ENCODE results near the gene FBXO21. TPM values are rescaled to one million over a fixed set of nuclear protein-coding genes. Genes with fewer than 3 reads are reported as not detected.
A peak's percentile ranks its signal among the peaks of the same experiment; 100 is the strongest.
"Not testable (repeated sequence)": the region's sequence is repeated elsewhere in the genome, so short reads cannot be mapped to it uniquely, and the experiment has no call there.

The FBXO21 gene
- total RNA-seq, 1 experiment from 2014 or later = 68.9 TPM

GRCh38 chr12:117124421-117125271 lies 65.6 kb downstream of the FBXO21 start:
- H3K9me3 ChIP-seq (replicated peaks) = no peaks in the 10 kb centered on the region; the same call in 1 of the 2 replicates
- no peak for DNase-seq

GRCh38 chr12:117121441-117121840 lies 68.8 kb downstream of the FBXO21 start:
- no peaks in the 10 kb centered on the region for H3K4me1 ChIP-seq
- H3K9me3 ChIP-seq (replicated peaks) = no peaks in the 10 kb centered on the region
- no peaks in the 10 kb centered on the region for H3K27me3 ChIP-seq
- H3K27ac ChIP-seq = no peak overlapping the region
- H3K4me3 ChIP-seq = no peak overlapping the region
- H3K36me3 ChIP-seq = no peaks in the 10 kb centered on the region
- DNase-seq = no peak

More at GRCh38 chr12:117124421-117125271, 65.6 kb downstream of the FBXO21 start:
- Histone ChIP-seq H3K36me3 (no peaks in the 10 kb centered on the region), H3K27me3 (no peaks in the 10 kb centered on the region), H3K4me1 (no peaks in the 10 kb centered on the region), H3K27ac (no peak overlapping the region), H3K4me3 (no peak overlapping the region)

GRCh38 chr12:117120787-117121186 lies 69.5 kb downstream of the FBXO21 start:
- Histone ChIP-seq H3K27me3 (no peaks in the 10 kb centered on the region), H3K36me3 (no peaks in the 10 kb centered on the region), H3K4me1 (no peaks in the 10 kb centered on the region), H3K27ac (no peak overlapping the region), H3K4me3 (no peak overlapping the region), H3K9me3 (replicated peaks) (no peaks in the 10 kb centered on the region)
- no peak for DNase-seq

DNA sequence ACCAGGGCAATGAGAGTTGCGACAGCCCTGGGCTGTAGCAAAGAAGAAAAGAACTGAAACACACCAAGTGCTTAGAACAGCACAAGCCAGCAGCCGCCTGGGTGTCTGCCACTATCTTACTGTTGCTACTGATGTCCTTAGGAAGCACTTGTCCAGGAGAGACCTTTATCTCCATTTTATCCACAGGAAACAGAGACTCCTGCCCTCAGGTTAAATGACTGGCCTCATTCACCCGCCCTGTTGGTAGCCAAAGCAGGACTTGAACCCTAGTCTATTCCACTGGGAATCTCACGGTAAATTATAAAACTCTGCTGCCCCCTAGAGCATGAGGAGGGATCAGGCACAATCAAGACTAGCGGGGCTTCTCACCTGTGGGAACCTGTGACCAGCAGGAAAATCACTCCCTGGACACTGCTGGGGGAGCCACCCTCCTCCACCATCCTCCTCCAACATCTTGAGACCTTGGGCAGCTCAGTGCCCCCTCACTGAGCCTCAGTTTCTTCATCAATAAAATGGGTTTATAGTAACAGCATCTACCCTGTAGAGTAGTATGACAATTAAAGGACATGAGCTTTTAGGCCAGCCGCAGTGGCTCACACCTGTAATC lies 70.6 kb downstream of the FBXO21 start:
- no peaks in the 10 kb centered on the region for H3K4me1 ChIP-seq
- no peaks in the 10 kb centered on the region for H3K9me3 ChIP-seq (replicated peaks)
- peak; percentile 14 to 60 for DNase-seq
- H3K4me3 ChIP-seq = no peak overlapping the region
- H3K36me3 ChIP-seq = no peaks in the 10 kb centered on the region
- H3K27me3 ChIP-seq = no peaks in the 10 kb centered on the region
- H3K27ac ChIP-seq = no peak overlapping the region

GRCh38 chr12:117118838-117119591 lies 71.3 kb downstream of the FBXO21 start:
- H3K27me3 ChIP-seq = no peaks in the 10 kb centered on the region

GRCh38 chr12:117114784-117115183 lies 75.5 kb downstream of the FBXO21 start:
- no peak for DNase-seq
- H3K27me3 ChIP-seq = no peaks in the 10 kb centered on the region
- no peak overlapping the region for H3K4me3 ChIP-seq
- H3K36me3 ChIP-seq = no peaks in the 10 kb centered on the region
- no peaks in the 10 kb centered on the region for H3K9me3 ChIP-seq (replicated peaks)
- no peaks in the 10 kb centered on the region for H3K4me1 ChIP-seq
- H3K27ac ChIP-seq = no peak overlapping the region

More at GRCh38 chr12:117118838-117119591, 71.3 kb downstream of the FBXO21 start:
- Histone ChIP-seq H3K27ac (no peak overlapping the region), H3K36me3 (no peaks in the 10 kb centered on the region), H3K4me1 (no peaks in the 10 kb centered on the region), H3K9me3 (replicated peaks) (no peaks in the 10 kb centered on the region), H3K4me3 (no peak overlapping the region)
- DNase-seq = no peak

DNA sequence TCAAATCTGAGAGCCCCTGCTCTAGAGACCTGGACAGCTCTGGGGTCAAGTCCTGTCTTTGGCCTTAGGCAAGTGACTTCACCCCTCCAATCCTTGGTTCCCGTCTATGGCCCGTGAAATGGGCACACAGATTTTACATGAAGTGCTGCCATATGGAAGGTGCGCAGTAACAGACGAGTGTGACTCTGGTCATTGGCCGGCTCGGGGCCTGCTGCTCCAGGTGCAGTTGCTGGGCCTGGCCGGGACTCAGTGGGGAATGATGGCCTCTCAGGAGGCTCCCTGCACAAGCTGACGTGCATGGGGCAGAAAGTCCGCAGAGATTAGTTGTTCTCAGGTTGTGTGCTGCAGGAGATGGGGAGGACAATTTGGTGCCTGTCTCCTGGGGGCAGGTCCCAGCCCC lies 77.0 kb downstream of the FBXO21 start:
- no peaks in the 10 kb centered on the region for H3K27me3 ChIP-seq
- no peak overlapping the region for H3K4me3 ChIP-seq
- DNase-seq = no peak
- no peak overlapping the region for H3K27ac ChIP-seq
- no peaks in the 10 kb centered on the region for H3K9me3 ChIP-seq (replicated peaks)
- no peaks in the 10 kb centered on the region for H3K36me3 ChIP-seq
- H3K4me1 ChIP-seq = no peaks in the 10 kb centered on the region

GRCh38 chr12:117111821-117112595 lies 78.3 kb downstream of the FBXO21 start:
- Histone ChIP-seq H3K9me3 (replicated peaks) (no peaks in the 10 kb centered on the region), H3K27ac (no peak overlapping the region), H3K27me3 (no peaks in the 10 kb centered on the region), H3K36me3 (no peaks in the 10 kb centered on the region), H3K4me3 (no peak overlapping the region), H3K4me1 (no peaks in the 10 kb centered on the region)
- DNase-seq = peak in 1 of 2 experiments; percentile 17

DNA sequence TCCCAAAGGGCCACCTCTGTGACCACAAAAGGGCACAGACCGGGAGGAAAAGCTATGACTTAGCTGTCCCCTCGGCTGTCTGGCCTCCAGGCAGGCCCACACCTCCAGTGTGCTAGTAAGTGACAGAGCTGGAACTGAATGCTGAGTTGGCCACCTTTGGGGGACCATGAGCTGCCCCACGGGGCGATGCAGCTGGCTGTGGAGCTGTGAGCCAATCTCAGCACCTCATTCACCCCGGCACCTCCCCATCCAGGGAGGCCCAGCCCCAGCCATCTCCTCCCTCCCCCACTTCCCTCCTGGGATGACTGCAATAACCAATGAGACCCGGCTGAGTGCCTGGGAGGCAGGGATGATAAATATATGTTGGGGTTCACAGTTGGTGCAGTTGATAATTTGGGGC lies 78.9 kb downstream of the FBXO21 start:
- Histone ChIP-seq H3K27ac (no peak overlapping the region), H3K9me3 (replicated peaks) (no peaks in the 10 kb centered on the region), H3K4me1 (no peaks in the 10 kb centered on the region), H3K27me3 (no peaks in the 10 kb centered on the region), H3K4me3 (no peak overlapping the region), H3K36me3 (no peaks in the 10 kb centered on the region)
- DNase-seq = peak in 1 of 2 experiments; percentile 13

DNA sequence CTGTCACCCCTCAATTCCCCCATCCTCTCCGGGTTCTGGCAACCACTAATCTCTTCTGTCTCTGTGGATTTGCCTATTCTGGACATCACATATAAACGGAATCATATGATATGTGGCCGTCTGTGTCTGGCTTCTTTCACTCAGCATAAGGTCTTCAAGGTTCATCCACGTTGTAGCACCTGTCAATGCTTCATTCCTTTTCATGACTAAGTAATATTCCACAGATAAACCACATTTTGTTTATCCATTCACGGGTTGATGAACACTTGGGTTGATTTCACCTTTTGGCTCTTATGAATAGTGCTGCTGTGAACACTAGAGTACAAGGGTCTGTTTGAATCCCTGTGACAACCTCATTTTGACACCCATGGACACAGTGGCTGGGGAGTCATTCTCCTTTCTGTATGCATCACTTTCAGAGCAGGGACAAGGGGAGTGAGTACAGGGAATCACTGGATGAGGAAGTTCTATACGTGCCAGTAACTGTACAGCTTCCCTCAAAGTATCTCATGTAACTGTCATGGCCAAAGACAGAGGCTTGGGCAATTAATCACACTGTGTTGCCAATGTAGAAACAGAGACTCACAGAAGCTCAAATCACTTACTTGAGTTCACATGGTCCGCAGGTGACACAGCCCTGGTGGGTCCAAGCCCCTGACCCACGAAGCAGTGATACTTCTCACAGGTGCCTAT lies 80.2 kb downstream of the FBXO21 start:
- Histone ChIP-seq H3K9me3 (replicated peaks) (no peaks in the 10 kb centered on the region), H3K27me3 (no peaks in the 10 kb centered on the region), H3K27ac (no peak overlapping the region), H3K4me1 (no peaks in the 10 kb centered on the region), H3K4me3 (no peak overlapping the region), H3K36me3 (no peaks in the 10 kb centered on the region)
- DNase-seq = no peak

- H3K36me3 ChIP-seq = no peaks in the 10 kb centered on the region
- no peaks in the 10 kb centered on the region for H3K27me3 ChIP-seq
- H3K27ac ChIP-seq = no peak overlapping the region
- DNase-seq = no peak
- no peaks in the 10 kb centered on the region for H3K4me1 ChIP-seq
- no peak overlapping the region for H3K4me3 ChIP-seq
- no peaks in the 10 kb centered on the region for H3K9me3 ChIP-seq (replicated peaks)
Observed at GRCh38 chr12:117105902-117106301, 84.4 kb downstream of the FBXO21 start.

DNA sequence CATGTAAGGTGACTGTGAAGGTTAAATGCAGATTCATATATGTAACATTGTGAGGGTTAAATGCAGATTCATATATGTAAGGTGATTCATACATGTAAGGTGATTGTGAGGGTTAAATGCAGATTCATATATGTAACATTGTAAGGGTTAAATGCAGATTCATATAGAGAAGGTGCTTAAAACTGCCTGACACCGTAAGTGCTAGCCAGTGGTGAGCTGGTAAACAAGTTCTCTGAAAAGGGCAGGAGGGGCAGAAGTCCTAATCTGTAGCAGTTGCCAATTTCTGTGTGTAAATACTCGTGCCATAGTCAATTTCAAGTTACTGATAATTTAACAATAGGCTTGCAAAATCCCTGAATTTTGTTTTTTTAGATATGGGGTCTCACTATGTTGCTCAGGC lies 86.3 kb downstream of the FBXO21 start:
- H3K27ac ChIP-seq; H3K9me3 ChIP-seq (replicated peaks); H3K36me3 ChIP-seq; H3K4me3 ChIP-seq; DNase-seq; H3K27me3 ChIP-seq; H3K4me1 ChIP-seq: not testable (repeated sequence)

DNA sequence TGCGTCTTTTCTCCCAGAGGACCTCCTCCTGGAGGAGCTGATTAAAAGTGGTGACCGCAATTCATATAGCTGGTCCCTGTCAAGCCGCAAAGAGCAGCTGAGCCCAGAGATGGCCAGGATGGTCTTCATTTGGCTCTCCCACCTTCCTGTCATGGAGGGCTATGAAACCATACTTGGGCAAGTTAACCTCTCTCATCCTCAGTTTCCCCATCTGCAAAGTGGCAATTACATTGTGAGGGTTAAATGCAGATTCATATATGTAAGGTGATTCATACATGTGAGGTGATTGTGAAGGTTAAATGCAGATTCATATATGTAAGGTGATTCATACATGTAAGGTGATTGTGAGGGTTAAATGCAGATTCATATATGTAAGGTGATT lies 87.5 kb downstream of the FBXO21 start:
- Histone ChIP-seq H3K9me3 (replicated peaks) (no peaks in the 10 kb centered on the region), H3K4me3 (no peak overlapping the region), H3K27me3 (peaks cover 14% of the 10 kb centered on the region), H3K36me3 (no peaks in the 10 kb centered on the region), H3K27ac (no peak overlapping the region), H3K4me1 (no peaks in the 10 kb centered on the region)
- no peak for DNase-seq
